ENCODE measurements around the gene TSPYL2.

The TSPYL2 gene

GRCh38 chrX:53071604-53072417, 10.4 kb upstream of the TSPYL2 start:
- DNase-seq (ENCODE audit: low read depth): no peak
- H3K4me3 ChIP-seq (ENCODE audit: low read depth, low read length): peak overlapping the region; percentile 62
- peak; percentile 63 for TF ChIP-seq CTCF (IDR thresholded peaks at IDR 0.05; ENCODE audit: low read depth, low read length, missing control alignments)

- peak overlapping the region; percentile 62 for H3K4me3 ChIP-seq (ENCODE audit: low read depth, low read length)
- TF ChIP-seq CTCF (IDR thresholded peaks at IDR 0.05; ENCODE audit: low read depth, low read length, missing control alignments): no peak
- DNase-seq (ENCODE audit: low read depth): no peak
These were observed 9.6 kb upstream of the TSPYL2 start for GRCh38 chrX:53072418-53073114.

DNA sequence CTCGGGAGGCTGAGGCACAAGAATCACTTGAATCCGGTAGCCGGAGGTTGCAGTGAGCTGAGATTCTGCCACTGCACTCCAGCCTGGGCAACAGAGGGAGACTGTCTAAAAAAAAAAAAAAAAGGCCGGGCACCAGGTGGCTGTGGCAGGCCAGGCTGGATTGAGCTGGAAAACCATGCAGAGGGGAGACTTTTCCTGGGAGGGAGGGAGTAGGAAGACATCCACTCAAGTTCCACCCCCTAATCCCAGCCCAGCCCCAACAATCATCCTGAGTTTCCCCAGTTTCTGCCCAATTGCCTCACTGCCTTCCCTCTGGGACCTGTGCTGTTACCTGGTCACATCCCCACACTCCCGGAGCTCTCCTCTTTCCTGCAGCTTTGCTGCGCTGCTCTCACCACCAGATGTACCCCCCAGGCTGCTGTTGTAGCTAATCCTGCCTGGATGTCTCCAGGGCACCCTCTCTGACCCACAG, 9.0 kb upstream of the TSPYL2 start:
- TF ChIP-seq CTCF (IDR thresholded peaks at IDR 0.05; ENCODE audit: low read depth, low read length, missing control alignments): no peak

DNA sequence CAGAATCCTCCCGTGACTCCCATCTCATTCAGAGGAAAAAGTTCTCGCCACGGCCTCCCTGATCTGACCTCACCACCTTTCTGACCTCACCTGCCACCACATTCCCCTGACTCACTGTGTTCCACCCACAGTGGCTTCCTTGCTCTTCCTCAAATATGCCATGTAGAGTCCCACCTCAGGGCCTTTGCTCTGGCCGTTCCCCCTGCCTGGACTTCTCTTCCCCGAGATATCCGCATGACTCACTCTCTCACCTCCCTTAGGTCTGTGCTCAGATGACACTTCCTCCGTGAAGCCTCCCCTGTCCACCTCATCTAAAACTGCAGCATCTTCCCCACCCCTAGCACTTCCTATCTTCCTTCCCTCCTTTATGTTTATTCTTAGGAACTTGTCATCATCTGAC, 7.2 kb upstream of the TSPYL2 start:
- no peak for TF ChIP-seq CTCF (IDR thresholded peaks at IDR 0.05; ENCODE audit: low read depth, low read length, missing control alignments)
- DNase-seq (ENCODE audit: low read depth): no peak
- no peak overlapping the region for H3K4me3 ChIP-seq (ENCODE audit: low read depth, low read length)

More for the DNA sequence above, 9.0 kb upstream of the TSPYL2 start:
- no peak overlapping the region for H3K4me3 ChIP-seq (ENCODE audit: low read depth, low read length)
- DNase-seq (ENCODE audit: low read depth): no peak

DNA sequence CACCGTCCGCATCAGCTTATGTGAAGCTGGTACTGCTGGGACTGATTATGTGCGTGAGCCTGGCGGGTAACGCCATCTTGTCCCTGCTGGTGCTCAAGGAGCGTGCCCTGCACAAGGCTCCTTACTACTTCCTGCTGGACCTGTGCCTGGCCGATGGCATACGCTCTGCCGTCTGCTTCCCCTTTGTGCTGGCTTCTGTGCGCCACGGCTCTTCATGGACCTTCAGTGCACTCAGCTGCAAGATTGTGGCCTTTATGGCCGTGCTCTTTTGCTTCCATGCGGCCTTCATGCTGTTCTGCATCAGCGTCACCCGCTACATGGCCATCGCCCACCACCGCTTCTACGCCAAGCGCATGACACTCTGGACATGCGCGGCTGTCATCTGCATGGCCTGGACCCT, 5.5 kb upstream of the TSPYL2 start:
- TF ChIP-seq CTCF (IDR thresholded peaks at IDR 0.05; ENCODE audit: low read depth, low read length, missing control alignments): no peak
- no peak for DNase-seq (ENCODE audit: low read depth)
- H3K4me3 ChIP-seq (ENCODE audit: low read depth, low read length): no peak overlapping the region

- H3K4me3 ChIP-seq (ENCODE audit: low read depth, low read length): no peak overlapping the region
- DNase-seq (ENCODE audit: low read depth): no peak
- peak; percentile 36 for TF ChIP-seq CTCF (IDR thresholded peaks at IDR 0.05; ENCODE audit: low read depth, low read length, missing control alignments)
These were observed 4.7 kb upstream of the TSPYL2 start for GRCh38 chrX:53077207-53078197.

Measured in GM12864 (cell line).